GM19043 (cell line): ENCODE data around the gene LTF.
"Not testable (repeated sequence)": the region's sequence is repeated elsewhere in the genome, so short reads cannot be mapped to it uniquely, and the experiment has no call there.

ENCODE experiments used
- ATAC-seq: cut with Tn5 transposase; IDR thresholded peaks from one replicate; pipeline ENCODE4 v1.9.1; 2021; ENCODE audit warnings: low read depth; ENCODE audit not compliant: unreplicated experiment

LTF gene

DNA sequence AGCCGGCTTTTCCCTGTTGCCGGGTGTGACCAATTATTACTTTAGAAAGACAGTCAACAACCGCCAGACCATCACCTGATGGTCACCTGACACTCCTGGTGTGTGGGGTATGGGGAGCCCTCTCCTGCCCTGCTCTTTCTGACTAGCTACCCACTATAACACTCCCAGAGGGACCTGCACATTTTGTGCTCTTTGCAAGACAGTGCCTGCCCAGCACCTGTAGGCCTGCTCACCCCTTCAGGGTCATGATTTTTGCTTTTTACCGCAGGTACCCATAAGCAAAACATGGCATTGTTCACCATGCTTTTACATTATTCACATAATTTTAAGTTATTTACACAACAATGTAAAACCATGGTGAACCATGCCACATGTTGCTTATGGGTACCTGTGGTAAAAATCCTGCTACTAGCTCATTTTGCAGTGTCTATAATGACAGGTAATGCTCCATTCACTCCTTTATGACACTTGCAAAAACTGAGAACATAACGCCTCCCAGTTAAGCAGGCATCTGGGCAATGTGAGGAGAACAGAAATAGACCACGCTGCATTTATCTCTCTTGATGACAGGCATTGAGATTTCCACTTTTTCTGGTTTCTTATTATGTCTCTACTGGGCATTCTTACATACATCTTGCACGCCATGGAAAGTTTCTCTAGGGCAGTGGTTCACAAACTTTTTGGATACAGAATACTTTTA lies 47.7 kb downstream of the LTF start:
- ATAC-seq: no peak

DNA sequence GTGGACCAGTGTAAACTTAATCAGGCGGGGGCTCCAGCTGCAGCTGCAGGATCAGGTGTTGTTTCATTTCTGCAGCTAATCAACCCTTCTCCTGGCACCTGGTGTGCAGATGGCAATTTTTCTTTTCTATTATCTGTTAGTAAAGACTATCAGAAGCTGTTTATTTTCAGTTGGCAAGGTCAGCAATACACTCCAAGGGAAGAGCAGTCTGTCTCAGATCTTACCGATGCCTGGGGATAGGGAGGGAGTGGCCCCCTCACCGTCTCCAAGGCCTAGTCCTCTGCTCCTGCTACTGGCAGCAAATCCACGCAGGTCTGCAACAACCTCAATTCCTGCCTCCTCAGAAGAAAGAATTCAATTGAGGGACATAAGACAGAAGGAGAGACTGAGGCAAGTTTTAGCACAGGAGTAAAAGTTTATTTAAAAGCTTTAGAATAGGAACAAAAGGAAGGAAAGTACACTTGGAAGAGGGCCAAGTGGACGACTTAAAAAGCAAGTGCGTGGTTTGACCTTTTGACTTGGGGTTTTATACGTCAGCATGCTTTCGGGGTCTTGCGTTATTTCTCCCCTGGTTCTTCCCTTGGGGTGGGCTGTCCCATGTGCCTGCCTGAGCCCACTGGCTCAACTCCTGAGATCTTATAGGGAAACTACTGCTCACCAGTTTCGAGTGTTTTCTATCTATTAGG lies 48.4 kb downstream of the LTF start:
- ATAC-seq: no peak

DNA sequence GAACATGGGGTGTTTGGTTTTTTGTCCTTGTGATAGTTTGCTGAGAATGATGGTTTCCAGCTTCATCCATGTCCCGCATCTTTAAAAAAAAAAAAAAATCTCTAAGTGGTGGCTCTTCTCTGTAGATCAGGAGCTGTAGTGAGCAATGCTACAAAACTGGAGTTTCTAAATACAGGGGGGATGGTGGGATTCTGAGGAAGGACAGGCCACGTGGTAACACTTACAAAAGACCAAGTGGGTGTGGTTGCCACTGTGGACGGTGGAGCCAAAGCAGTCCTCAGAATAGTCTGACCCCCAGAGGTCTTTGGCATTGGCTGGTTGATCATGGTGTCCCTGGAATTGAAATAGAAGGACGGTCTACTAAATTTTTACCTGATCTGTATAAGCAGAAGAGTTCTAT lies 50.0 kb downstream of the LTF start:
- no peak for ATAC-seq

DNA sequence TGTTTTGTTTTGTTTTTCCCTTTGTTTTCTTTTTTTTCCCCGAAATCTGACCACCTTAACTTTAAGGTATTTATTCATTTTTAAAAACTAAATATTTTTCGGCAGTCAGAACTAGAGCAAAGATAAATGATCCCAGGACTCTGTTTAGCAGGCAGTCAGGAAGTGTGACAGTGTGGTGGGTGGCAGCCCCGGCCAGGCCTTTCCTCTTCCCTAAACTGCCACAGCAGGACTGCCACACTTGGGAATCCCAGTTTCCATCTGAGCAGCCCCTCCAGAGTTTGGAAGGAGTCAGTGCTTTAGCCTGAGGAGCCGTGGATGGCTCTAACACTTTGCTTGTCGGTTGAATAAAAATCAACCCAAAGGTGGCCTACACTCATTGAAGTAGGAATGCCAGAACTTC lies 50.8 kb downstream of the LTF start:
- ATAC-seq: no peak

DNA sequence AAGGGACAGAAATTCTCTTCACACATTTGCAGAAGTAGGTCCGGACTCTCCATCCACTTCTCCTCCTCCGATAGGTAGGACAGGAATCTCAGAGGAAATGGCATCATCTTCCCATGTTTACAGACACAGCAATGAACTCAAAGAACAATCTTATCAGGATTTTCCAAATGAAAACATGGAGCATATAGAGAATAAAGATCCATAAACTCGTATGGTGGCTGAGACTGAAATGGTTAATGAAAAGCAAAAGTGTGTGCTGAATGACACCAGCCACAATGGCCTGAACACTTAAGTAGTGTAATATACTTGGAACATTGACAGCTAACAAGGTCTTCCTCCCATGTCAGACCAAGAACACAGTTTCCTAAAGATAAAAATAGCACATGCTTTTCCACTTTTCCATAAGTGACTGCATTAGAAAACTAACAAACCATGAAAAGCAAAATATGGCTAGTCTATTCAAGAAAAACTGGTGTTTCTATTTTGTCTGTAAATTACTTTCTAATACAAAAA lies 51.9 kb downstream of the LTF start:
- no peak for ATAC-seq

DNA sequence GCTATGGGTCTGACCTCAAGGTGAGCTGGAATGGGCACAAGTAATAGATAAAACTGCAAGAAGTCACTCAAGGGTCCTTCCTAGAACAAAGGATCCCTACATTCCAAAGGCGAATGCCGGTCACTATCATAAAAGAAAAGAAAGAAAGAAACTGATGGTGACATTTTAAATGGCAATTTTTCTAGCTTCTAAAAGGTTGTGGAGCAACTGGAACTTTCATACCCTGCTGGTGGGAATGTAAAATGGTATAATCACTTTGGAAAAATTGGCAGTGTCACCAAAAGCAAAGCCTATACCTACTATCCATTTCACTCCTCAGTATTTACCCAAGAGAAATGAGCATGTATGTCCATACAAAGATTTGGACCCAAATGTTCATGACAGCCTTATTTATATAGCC lies 53.4 kb downstream of the LTF start:
- no peak for ATAC-seq

DNA sequence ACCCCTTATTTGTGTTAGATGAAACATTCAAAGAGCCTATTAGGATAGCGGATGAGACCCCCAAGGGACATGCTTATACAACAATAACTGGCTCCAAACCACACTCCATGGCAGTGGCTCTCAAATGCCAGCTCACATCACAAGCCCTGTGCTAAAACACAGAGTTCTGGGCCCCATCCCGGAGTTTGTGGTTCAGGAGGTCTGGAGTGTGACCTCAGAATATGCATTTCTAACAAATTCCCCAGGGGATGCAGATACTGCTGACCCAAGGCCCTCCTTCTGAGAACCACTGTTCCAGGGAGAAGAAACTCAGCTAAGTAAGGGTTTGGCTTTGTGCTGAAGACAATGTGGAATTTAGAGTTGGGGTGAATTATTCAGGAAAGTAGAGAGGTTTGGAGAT lies 54.0 kb downstream of the LTF start:
- ATAC-seq: no peak

DNA sequence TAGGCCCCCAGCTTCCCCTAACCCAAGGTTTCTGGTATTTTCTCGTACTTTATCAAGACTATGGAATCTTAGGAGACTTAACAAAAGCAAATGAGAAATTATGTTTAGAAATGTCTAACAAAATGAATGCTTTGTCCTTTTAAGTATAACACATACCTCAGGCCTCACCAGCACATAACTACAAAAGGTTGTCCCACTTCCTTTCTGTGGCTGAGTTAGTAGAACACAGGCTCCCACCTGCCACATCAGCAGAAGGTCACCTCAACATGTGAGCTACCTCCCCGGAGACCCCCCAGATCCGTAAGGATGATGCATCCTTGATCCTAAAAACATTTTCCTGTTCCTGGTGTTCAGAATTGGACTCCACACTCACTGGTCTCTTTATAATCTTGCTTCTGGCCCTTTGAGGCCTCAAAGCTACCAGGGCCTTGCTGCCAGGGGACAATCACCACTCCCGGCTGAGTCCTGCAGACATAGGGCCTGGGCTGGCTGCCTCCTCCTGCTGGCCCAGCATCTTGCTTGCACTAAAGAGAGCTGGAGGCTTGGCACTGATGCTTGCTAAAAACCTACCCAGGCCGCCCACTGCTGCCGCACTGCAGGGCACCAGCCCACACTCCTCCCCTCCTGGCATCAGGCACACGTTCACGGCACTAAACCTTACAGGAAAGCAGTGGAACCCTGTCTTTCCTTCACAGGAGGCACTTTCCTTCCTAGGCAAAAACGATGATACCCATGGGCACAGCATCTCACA lies 54.8 kb downstream of the LTF start:
- no peak for ATAC-seq

DNA sequence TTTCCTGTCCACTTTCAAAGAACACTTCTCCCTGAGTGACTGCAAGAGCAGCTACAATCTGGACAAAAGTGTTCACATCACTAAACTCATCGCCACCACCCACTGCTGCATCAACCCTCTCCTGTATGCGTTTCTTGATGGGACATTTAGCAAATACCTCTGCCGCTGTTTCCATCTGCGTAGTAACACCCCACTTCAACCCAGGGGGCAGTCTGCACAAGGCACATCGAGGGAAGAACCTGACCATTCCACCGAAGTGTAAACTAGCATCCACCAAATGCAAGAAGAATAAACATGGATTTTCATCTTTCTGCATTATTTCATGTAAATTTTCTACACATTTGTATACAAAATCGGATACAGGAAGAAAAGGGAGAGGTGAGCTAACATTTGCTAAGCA lies 55.9 kb downstream of the LTF start:
- ATAC-seq: no peak

DNA sequence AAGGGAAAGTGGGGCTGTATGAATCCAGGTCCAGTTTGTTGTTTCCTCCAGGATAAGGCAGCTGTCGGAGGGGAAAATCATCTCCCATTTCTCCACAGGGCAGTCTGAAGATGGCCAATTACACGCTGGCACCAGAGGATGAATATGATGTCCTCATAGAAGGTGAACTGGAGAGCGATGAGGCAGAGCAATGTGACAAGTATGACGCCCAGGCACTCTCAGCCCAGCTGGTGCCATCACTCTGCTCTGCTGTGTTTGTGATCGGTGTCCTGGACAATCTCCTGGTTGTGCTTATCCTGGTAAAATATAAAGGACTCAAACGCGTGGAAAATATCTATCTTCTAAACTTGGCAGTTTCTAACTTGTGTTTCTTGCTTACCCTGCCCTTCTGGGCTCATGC lies 56.7 kb downstream of the LTF start:
- ATAC-seq: no peak

DNA sequence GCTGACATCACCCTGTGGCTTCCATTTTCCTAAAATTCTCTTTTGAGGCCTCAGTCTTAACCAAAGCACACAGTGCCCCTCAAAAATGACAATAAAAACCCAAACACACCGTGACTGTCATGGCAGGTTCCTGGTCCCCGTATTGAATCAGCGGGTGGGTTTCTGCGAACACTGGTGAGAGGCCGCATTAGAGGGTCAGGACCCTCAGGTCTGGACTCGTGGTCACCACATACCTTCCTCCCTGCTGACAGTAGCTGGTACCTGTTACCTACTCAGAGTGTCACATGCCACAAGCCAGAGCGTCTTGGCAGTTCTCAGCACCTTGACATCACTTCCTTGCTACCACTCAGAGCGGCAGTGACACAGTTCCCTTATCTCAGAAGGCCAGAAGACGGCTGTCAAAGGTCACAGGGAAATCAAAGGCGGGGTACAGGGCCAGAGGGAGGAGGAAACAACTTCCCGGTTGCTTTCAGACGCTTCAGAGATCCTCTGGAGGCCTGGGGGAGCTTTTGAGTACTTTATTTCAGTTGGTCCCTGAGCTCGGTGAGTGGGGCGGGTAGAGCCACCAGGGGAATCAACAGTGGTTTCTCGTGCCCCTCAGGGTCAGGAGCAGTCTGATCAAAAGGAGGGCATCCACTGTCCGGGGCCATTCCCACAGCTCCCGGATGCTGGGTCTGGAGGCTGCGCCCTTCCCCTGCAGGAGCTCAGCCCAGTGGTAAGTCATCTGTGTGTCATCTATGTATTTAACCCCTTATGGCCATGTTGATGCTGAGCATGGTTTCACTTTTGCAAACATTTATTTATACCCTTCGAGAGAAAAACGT lies 57.7 kb downstream of the LTF start, which contains the start of the genes CCR5AS and CCRL2:
CCR5AS (minus strand) TSS at position 279 of the 824 bp plus-strand sequence.
CCRL2 (plus strand) TSS at position 472 of the 824 bp plus-strand sequence. CDS start 821 bp downstream, outside the sequence.
- no peak for ATAC-seq

DNA sequence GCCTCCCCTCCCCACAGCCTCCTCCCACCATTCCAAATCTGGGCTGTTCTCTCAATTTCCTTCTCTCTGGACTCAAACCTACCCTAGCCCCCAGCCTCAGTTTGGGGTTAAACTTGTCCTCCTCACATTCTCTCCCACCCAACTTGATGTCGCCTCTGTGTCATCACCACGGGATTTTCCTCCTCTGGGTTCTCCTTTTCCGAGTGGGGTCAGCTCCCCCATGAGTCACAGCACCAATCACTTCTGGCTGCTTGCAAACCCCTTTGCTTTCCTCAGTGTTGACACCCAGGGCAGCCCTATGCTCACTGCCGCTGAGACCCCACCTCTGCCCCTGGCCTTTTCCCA lies 58.3 kb downstream of the LTF start:
- no peak for ATAC-seq

DNA sequence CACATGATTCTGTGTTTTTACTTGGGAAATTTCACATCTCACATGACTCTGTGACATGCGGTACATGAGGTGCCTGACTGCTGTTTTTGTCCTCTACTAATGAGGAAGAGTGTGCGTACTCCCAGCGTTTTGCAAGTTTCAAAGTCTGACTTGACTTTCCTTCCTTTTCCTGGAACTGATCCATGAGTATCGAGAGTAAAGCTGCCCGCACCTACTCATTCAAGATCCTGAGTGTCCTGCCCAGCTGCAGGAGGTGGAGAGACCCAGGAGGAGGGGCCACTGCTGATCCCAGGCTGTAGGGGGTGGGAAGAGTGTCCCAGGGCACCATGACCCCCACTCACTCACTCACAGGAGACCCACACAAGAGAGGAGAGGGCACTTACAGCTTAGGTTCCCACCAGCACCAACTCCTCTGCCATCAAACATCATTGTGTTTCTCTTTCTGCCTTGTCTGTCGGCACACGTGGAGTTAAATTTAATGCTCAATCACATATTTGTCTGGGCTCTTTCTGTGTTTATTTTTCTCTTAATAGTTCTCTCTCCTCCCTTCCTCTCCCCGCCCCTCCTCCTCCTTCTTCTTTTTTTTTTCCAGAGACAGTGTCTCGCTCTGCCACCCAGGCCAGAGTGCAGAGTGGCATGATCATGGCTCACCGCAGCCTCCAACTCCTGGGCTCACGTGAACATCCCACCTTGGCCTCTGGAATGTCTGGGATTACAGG lies 59.2 kb downstream of the LTF start:
- no peak for ATAC-seq

DNA sequence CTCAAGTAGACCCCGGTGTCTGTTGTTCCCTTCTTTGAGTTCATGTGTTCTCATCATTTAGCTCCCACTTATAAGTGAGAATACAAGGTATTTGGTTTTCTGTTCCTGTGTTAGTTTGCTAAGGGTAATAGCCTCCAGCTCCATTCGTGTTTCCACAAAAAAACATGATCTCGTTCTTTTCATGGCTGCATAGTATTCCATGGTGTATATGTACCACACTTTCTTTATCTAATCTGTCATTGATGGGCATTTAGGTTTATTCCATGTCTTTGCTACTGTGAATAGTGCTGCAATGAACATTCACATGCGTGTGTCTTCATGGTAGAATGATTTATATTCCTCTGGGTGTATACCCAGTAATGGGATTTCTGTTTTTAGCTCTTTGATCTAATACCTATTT lies 61.8 kb downstream of the LTF start:
- not testable (repeated sequence) for ATAC-seq

DNA sequence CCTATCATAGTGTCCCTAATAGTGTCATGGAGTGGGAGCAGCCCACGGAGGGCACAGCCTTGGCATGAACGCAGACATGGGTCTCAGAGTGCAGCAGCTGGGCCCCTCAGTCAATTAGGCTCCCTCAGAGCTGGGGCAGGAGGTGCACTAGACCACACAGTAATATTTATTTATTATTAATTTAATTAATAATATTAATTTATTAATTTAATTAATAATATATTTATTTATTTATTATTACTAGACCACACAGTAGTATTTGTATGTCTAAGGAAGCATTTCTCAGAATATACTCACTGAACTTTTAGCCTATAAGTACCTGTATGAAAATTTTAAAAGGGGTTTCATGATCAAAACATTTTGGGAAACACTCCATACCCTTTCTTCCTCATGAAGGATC lies 63.1 kb downstream of the LTF start:
- no peak for ATAC-seq

DNA sequence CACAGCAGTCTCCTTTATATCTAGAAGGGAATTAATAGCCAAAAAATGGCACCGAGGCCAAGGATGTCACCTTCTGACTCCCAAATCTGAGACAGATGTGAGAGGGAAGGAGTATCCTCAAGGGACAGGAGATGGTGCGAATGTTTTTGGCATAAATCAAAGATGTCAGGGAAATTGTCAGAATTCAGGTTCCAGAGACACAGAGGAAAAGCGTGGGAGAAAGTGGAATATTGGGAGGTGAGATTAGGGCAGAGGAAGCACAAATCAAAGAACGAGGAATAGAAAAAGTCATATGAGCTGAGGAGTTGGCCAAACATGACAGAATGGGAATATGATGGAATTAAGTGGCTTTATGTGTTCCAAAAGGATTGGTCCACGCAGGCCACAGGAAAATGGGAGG lies 63.9 kb downstream of the LTF start:
- no peak for ATAC-seq

DNA sequence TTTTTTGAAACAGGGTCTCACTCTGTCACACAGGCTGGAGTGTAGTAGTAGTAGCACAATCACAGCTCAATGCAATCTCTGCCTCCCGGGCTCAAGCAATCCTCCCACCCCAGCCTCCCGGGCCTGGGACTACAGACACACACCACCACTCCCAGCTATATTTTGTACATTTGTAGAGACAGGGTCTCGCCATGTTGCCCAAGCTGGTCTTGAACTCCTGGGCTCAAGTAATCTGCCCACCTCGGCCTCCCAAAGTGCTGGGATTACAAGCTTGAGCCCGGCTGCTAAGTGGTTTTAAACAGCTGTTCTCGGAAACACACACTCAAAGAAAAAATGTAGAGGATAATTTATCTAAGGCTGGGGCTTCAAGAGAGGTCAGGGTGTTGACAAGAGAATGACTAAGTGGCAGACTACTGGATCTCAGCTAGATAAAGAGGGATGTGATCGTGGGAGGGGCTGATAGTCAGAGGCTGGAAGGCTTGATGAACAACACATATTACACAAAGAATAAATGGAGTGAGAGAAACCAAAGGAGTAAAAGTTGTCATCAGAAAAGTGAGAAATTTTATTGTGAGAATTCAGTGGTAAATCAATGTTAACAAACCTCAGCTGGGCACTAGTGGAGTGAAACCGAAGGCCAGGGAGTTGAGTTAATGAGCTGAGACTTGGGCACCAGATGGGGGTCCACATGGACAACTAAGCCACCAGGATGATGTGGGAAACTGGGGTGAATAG lies 64.5 kb downstream of the LTF start:
- no peak for ATAC-seq

DNA sequence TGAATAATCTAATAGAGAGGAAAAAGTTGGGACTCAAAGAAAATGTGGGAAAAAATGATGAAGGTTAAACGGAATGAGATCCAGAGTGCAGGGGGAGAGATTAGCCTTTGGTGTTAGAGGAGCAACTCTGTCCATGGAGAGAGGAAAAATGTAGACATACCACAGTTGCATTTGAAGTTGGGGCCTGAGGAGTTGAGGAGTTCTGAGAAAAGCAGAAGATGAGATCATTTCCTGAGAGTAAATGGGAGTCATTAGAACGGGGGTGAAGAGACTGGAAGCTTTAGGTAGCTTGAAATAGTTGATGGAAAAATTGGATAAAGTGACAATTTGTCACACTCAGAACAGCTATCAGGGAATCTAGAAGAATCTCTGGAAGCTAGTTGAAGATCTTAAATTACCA lies 65.1 kb downstream of the LTF start:
- no peak for ATAC-seq

DNA sequence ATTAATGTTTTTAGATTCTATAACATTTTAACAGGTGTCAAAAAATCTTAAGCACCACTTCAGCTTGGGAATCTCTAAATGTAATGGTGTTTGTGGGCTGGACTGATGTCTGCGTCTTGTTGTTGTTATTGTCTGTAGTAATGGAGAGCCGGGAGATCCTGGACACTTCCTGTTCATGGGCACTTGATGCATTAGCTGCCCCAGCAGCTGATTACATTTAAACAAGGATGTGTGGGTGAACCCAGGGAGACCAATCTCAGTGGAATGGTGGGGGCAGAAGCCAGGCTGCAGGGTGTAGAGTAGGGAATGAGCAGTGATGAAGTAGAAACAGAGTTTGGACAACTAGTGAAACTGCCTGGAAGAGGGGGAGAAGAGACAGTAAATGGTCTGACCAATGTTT lies 65.6 kb downstream of the LTF start:
- no peak for ATAC-seq
